T47D (cell line): ENCODE results near the gene HDDC3.
A peak's percentile ranks its signal among the peaks of the same experiment; 100 is the strongest.

Source experiments
- DNase-seq, 2 experiments: peaks; one replicate each; pipeline versions ENCODE4 v3.0.0 to v3.0.0-alpha.2; 2011 to 2012; ENCODE audit warnings: low read depth in 1 of 2, low spot score in 1 of 2
- JUND ChIP-seq: IDR thresholded peaks from 2 replicates; pipeline ENCODE4 v1.6.1; 2012; ENCODE audit warnings: low read depth
- in situ Hi-C: cut with HindIII; loops from 2 replicates; pipeline ENCODE4 v1.10.0; 2016; ENCODE audit warnings: low sequenced_read_pairs, low pct_unique_long_range_greater_than_20kb

HDDC3 gene

DNA sequence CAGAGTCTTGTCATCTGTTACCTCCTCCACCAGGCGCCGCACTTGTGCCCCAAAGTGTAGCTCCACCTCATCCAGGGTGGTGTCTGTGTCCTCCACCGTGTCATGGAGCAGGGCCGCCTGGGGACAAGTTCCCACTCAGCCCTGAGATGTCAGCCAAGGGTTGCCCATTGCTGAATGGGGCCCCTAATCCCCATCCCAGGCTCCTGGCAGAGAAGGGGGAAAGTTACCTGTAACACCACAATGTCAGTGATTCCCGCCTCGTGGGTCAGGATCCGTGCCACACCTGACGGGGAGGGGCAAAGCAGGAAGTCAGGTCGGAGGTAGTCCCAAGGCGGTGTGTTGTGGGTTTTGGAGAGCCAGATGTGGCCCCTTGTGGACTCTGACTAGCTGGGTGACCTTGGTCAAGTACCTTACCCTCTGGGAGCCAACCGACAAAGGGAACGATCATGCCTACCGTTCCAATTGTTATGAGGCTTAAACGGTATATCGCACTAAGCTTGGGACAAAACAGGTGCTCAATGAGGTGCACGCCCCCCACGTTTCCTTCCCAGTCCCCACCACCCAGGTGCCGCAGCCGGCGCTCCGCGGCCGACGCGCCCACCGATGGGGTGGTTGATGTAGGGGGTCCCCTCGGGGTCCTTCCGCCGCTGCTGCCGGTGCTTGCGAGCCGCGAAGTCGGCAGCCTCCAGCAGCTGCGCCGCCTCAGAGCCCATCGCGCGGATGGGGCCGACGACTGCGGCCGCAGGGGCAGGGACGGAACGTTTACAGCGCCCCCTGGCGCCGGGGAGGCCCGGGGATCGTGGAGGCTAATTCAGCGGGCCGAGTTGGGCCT, at the start of gene HDDC3:
Gene HDDC3, minus strand, starts transcription at position 722 of the 832 bp plus-strand sequence. Its CDS starts 9 bp downstream, at position 713.
- DNase-seq: peak; percentile 92 to 97
- in situ Hi-C loops: no loop called here
- TF ChIP-seq JUND: no peak

GRCh38 chr15:90982135-90982534, 49.8 kb upstream of the HDDC3 start:
- TF ChIP-seq JUND: no peak
- in situ Hi-C loops: no loop called here
- no peak for DNase-seq

DNA sequence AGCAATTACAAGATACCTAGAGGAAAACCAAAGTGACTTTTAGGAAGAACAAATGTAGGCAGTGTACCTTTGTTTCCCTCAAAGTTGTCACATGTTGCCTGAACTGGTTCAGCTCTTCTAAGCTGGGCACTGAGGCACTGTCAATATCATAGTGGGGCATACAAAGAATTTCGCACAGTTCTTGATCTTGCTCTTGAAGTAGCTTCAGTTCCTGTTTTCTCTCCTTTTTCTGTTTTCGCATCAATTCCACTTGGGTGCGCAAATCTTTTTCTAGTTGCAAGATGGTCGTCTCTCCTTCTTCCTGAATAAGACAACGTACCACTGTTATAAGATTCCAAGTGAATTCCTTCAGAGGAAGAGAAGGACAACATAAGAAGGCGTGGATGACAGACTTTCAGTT, 49.3 kb upstream of the HDDC3 start:
- no peak for TF ChIP-seq JUND
- no peak for DNase-seq
- in situ Hi-C loops: no loop called here

GRCh38 chr15:90979582-90979981, 47.2 kb upstream of the HDDC3 start:
- no peak for TF ChIP-seq JUND
- in situ Hi-C loops: no loop called here
- no peak for DNase-seq

DNA sequence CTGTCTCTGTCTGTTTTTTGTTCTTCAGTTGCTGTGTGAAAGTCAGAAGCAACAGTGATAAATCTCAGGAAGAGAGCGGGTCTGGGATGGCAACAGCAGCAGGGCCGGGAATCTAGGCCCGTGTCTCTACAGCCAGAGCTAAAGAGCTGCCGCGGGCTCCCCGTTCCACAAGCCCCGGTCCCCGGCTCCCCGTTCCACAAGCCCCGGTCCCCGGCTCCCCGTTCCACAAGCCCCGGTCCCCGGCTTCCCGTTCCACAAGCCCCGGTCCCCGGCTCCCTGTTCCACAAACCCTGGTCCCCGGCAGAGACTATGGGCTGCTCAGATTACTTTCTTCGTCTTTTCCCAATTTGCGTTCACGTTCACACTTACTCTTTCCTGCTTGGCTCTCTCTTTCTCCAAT, 41.9 kb upstream of the HDDC3 start:
- in situ Hi-C loops: no loop called here
- TF ChIP-seq JUND: no peak
- no peak for DNase-seq

- TF ChIP-seq JUND: no peak
- in situ Hi-C loops: no loop called here
- no peak for DNase-seq
Observed at GRCh38 chr15:90972133-90972532, 39.8 kb upstream of the HDDC3 start.

DNA sequence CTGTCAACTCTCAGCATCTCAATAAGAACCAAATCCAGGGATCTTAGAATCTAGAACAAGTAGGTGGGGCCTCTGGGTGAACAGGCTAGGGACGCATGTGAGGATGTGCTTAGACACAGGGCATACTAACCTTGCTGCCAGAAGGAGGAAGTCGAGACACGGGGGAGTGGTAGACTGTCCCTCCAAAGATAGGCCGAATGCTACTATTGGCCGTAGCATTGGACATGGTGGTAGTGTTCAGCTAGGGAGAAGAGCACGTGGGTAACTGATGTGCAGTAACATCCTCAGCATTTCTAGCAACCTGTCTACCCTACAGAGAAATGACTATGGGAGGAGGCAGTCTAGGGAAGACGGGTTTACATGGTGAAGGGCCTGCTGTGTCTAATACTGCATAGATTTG, 37.9 kb upstream of the HDDC3 start:
- in situ Hi-C loops: no loop called here
- no peak for TF ChIP-seq JUND
- DNase-seq: no peak

DNA sequence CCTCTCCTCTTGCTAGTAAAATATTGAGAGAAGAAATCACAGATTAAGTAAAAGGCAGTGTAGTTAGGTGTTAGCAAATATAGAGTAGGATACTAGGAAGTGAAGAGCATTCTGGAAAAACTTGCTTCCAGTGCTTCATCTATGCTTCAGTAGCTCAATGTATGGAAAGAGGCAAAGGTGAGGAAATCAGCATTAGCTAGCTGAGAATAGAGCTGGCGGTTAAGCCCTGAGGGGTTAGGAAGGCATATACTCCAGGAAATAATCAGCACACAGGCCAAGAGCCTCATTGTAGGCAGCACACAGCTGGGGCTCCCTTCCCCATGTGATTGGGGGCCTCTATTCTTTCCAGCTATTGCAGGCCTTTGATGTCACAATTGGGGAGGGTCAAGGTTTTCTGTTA, 36.1 kb upstream of the HDDC3 start:
- TF ChIP-seq JUND: no peak
- in situ Hi-C loops: no loop called here

DNA sequence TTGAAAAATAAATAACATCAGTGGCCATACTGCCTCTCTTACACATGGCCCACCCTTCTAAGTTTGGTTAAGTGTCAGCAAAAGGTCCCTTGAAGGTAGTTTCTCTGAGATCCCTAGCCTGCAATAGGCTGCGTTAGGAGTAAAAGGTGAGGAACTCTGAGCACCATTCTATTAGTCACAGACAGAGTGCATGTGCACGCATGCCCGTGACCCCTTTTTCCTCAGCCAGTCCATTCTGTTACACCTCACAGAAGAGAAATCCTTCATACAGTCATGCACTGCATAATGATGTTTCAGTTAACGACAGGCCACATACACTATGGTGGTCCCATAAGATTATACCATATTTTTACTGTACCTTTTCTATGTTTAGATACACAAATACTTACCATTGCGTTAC, 34.9 kb upstream of the HDDC3 start:
- in situ Hi-C loops: no loop called here
- no peak for TF ChIP-seq JUND
- DNase-seq: no peak

More for the DNA sequence above, 36.1 kb upstream of the HDDC3 start:
- no peak for DNase-seq

GRCh38 chr15:90966262-90966661, 33.9 kb upstream of the HDDC3 start:
- in situ Hi-C loops: no loop called here

DNA sequence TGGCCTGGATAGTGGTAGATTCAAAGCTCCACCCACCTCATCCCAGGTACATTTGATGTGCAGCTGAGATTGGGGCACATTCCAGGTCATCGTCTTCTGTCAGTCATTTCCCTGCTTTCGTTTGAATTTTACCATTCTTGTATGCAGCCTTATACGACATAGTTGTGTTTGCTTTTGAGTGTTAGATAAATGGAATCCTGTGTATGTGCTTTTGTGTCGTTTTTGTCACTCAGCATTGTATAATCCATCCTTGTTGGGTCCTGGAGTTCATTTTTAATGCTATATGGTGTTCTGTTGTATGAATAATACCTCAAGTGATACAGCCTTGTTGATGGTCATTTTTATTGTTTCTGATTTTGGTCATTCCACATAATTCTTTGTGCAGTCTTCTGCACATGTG, 29.7 kb upstream of the HDDC3 start:
- in situ Hi-C loops: no loop called here
- no peak for DNase-seq
- TF ChIP-seq JUND: no peak

More at GRCh38 chr15:90966262-90966661, 33.9 kb upstream of the HDDC3 start:
- no peak for DNase-seq
- no peak for TF ChIP-seq JUND

DNA sequence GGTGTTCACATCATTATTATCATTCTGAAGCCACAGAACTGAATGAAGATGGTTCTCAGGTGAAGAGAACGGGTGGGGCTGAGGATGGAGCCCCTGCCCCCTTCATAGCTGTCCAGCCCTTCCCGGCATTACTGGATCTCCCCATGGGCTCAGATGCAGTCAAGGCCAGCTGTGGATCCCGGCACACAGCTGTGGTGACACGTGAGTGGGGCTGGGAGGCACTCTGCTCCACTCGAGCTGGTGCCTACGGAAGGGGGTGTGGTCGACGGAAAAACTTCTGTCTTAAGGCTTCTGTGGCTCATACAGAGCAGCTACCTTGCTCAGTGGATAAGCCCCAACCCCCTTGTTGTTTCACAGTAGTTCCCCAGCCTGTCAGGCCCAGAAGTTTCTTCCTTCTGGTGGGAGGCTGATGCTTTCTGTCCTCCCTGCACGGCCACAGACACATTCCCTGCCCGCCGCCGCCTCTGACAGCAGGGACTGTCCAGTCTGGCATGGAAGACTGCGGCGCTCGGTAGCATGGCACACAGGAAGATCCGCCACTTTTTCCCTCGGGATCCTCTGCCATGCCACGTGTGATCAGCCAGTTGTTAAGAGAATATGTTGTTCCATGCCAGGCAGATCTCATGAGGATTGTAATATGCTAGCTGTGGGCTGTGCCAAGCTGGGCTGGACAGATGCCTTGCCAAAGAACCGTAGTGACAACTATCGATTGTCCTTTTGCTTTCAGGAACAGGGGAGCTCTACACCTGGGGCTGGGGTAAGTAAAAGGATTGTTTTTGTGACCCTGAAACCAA, 28.1 kb upstream of the HDDC3 start:
- no peak for TF ChIP-seq JUND
- DNase-seq: no peak
- in situ Hi-C loops: no loop called here

DNA sequence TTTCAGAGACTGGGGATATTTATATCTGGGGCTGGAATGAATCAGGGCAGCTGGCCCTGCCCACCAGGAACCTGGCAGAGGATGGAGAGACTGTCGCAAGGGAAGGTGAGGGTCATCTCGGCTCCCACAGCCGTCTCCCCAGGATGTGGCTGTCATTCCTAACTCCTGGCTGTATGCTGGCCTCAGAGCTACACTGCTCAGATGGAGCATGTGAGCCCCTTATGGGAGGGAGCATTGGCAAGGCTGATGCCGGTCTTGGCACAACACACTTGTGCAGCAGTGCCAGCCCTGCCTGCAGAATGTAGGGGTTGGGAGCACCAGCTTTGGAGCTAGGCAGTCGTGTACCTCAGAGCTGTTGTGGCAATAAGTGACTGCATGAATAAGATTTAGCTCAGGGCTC, 27.5 kb upstream of the HDDC3 start:
- in situ Hi-C loops: no loop called here
- no peak for DNase-seq
- TF ChIP-seq JUND: no peak
